Gastroesophageal sphincter (tissue), 4 donors: ENCODE measurements around the gene MRPL3. TPM values are rescaled to one million over a fixed set of nuclear protein-coding genes. Genes with fewer than 3 reads are reported as not detected.

Experiments
- ATAC-seq: fragments of 150-250 bp; one replicate; pipeline ENCODE4 v1.9.1; 2016; ENCODE audit warnings: mild to moderate bottlenecking, moderate library complexity
- H3K27ac ChIP-seq, 4 donors: fragments of 200-600 bp; sonication (generic) in 3 of 4; 1 replicate in 3 of 4; 2 replicates in 1 of 4; pipeline ENCODE4 v1.5.1; 2016 to 2019
- H3K27me3 ChIP-seq: fragments of 200-600 bp; sonication (generic); one replicate; pipeline ENCODE4 v1.5.1; 2019
- H3K36me3 ChIP-seq, 2 donors: fragments of 200-600 bp; sonication (generic); one replicate each; pipeline ENCODE4 v1.5.1; 2019; ENCODE audit warnings: control low read depth in 1 of 2
- H3K4me1 ChIP-seq, 3 donors: fragments of 200-600 bp; sonication (generic); 1 replicate in 2 of 3; 2 replicates in 1 of 3; pipeline ENCODE4 v1.5.1; 2016 to 2019; ENCODE audit warnings: control low read depth in 2 of 3
- H3K4me3 ChIP-seq, 2 donors: fragments of 200-600 bp; sonication (generic); one replicate each; pipeline ENCODE4 v1.5.1; 2019; ENCODE audit warnings: mild to moderate bottlenecking in 1 of 2, moderate library complexity in 1 of 2
- H3K9me3 ChIP-seq, 3 donors: fragments of 200-600 bp; sonication (generic); one replicate each; pipeline ENCODE4 v1.5.1; 2017 to 2019; ENCODE audit warnings: control low read depth in 2 of 3
- CTCF ChIP-seq, 4 experiments: fragments of 200-600 bp in 2 of 4; fragments of 450-650 bp in 2 of 4; sonication (generic) in 1 of 4; IDR thresholded peaks; one replicate each; pipeline ENCODE4 v1.5.1; 2017 to 2019; ENCODE audit warnings: antibody characterized with exemption in 4 of 4, mild to moderate bottlenecking in 2 of 4, moderate library complexity in 2 of 4
- EP300 ChIP-seq: sonication (generic); formaldehyde crosslinking; IDR thresholded peaks from one replicate; pipeline ENCODE4 v1.6.1; 2017; ENCODE audit warnings: antibody characterized with exemption, mild to moderate bottlenecking
- POLR2A ChIP-seq, 2 donors: fragments of 450-650 bp; IDR thresholded peaks; one replicate each; pipeline ENCODE4 v1.6.1; 2017; ENCODE audit warnings: antibody characterized with exemption in 2 of 2, mild to moderate bottlenecking in 2 of 2, moderate library complexity in 1 of 2
- POLR2AphosphoS5 ChIP-seq: sonication (generic); formaldehyde crosslinking; IDR thresholded peaks from one replicate; pipeline ENCODE4 v1.6.1; 2017; ENCODE audit warnings: antibody characterized with exemption
- WGBS, 2 donors: methylation state at CpG; one replicate each; pipeline ENCODE4 v1.1.5; 2018; ENCODE audit warnings: low coverage in 1 of 2; 5-methylcytosine and 5-hydroxymethylcytosine counted together
- total RNA-seq, 4 donors: library from RNA; depleted of rRNA; stranded (reverse); fragments of >200 nt; gene quantifications; one replicate each; pipeline ENCODE4 v1.1.0, GENCODE V29; 2016

Gene MRPL3
- total RNA-seq, 4 donors from 2014 or later: 62.1 to 95.9 (median 85.6) TPM

DNA sequence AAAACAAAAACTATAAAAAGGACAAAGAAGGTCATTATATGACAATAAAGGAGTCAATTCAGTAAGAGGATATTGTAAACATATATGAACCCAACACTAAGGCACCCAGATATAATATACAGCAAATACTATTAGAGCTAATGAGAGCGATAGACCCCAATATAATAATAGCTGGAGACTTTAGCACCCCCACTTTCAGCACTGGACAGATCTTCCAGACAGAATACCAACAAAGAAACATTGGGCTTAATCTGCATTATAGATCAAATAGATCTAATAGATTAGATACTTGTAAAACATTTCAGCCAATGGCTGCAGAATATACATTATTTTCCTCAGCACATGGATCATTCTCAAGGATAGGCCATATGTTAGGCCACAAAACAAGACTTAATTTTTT is 67.8 kb downstream of the MRPL3 start:
- WGBS, 2 donors: 75 to 93% methylated on average over 1 of the region's 1 CpG
- no peak for TF ChIP-seq CTCF (IDR thresholded peaks at IDR 0.05)
- TF ChIP-seq POLR2AphosphoS5: no peak
- no peak for TF ChIP-seq POLR2A (IDR thresholded peaks at IDR 0.05)
- no peaks in the 10 kb centered on the region for H3K9me3 ChIP-seq
- no peak for ATAC-seq
- no peaks in the 10 kb centered on the region for H3K27me3 ChIP-seq
- H3K4me3 ChIP-seq: no peak overlapping the region
- no peaks in the 10 kb centered on the region for H3K36me3 ChIP-seq
- H3K27ac ChIP-seq: no peak overlapping the region
- H3K4me1 ChIP-seq: no peaks in the 10 kb centered on the region

- Histone ChIP-seq H3K36me3 (no peaks in the 10 kb centered on the region), H3K4me1 (no peaks in the 10 kb centered on the region), H3K27ac (no peak overlapping the region), H3K27me3 (no peaks in the 10 kb centered on the region), H3K4me3 (no peak overlapping the region), H3K9me3 (no peaks in the 10 kb centered on the region)
- 77 to 79% methylated on average over 2 to 3 of the region's 3 CpGs for WGBS, 2 donors
- no peak for ATAC-seq
- TF ChIP-seq POLR2A (IDR thresholded peaks at IDR 0.05) (no peak), CTCF (IDR thresholded peaks at IDR 0.05) (no peak), EP300 (no peak), POLR2AphosphoS5 (no peak)
Observed at GRCh38 chr3:131432441-131432840, 70.3 kb downstream of the MRPL3 start.

- TF ChIP-seq CTCF (IDR thresholded peaks at IDR 0.05) (no peak), EP300 (no peak), POLR2AphosphoS5 (no peak), POLR2A (IDR thresholded peaks at IDR 0.05) (no peak)
- Histone ChIP-seq H3K36me3 (no peaks in the 10 kb centered on the region), H3K27ac (no peak overlapping the region), H3K9me3 (no peaks in the 10 kb centered on the region), H3K4me3 (no peak overlapping the region), H3K4me1 (no peaks in the 10 kb centered on the region), H3K27me3 (no peaks in the 10 kb centered on the region)
- ATAC-seq: no peak
- 59 to 80% methylated on average over 1 to 4 of the region's 5 CpGs for WGBS, 2 donors
Observed at GRCh38 chr3:131431754-131432153, 71.0 kb downstream of the MRPL3 start.

DNA sequence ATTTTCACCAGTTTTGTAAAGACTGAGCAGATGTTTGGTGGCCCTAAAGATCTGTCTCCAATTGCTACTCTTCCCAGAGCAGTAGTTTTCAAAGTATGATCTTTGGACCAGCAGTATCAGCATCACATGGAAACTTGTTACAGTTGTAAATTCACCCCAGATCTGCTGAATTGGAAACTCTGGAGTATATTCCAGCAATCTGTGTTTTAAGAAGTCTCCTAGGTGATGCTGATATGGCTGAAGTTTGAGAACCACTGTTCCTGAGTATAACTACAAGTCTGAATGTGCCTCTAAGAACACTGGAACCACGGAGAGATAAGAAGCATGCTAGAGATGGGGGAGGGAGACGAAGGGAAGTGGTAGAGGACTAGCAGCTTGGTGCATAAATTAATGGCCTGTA is 75.5 kb downstream of the MRPL3 start:
- Histone ChIP-seq H3K4me3 (no peak overlapping the region), H3K27ac (no peak overlapping the region), H3K27me3 (no peaks in the 10 kb centered on the region), H3K9me3 (no peaks in the 10 kb centered on the region), H3K4me1 (no peaks in the 10 kb centered on the region), H3K36me3 (no peaks in the 10 kb centered on the region)
- TF ChIP-seq POLR2A (IDR thresholded peaks at IDR 0.05): no peak
- no peak for TF ChIP-seq CTCF (IDR thresholded peaks at IDR 0.05)
- TF ChIP-seq POLR2AphosphoS5: no peak
- no peak for TF ChIP-seq EP300
- no peak for ATAC-seq
- 36 to 71% methylated on average over 1 to 2 of the region's 2 CpGs for WGBS, 2 donors

DNA sequence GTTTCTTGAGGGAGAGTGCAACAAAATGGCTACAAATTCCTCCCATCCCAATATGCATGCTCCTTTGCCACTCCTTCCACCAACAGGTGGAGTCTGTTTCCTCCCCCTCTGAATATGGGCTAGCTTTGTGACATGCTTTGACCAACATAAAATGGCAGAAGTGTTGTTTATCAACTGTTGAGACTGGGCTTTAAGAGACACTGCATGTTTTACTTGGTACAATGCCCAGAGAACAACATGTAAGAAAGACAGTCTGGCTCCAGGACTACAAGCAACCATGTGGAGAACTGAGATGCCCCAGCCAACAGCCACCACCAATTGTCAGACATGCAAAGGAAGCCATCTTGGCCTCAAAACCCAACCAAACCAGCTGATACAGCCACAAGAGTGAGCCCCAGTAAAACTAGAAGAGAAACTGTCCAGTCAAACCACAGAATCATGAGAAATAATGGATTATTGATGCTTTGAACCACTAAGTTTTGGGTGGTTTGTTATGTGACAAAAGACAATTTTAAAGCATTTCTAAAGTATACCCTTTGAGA is 80.7 kb downstream of the MRPL3 start:
- Histone ChIP-seq H3K4me1 (no peaks in the 10 kb centered on the region), H3K4me3 (no peak overlapping the region), H3K9me3 (no peaks in the 10 kb centered on the region), H3K36me3 (no peaks in the 10 kb centered on the region), H3K27ac (no peak overlapping the region), H3K27me3 (no peaks in the 10 kb centered on the region)
- no peak for ATAC-seq
- TF ChIP-seq POLR2AphosphoS5: no peak
- no peak for TF ChIP-seq EP300
- no peak for TF ChIP-seq CTCF (IDR thresholded peaks at IDR 0.05)
- no peak for TF ChIP-seq POLR2A (IDR thresholded peaks at IDR 0.05)
